ENCODE data around the gene OCEL1. TPM values are rescaled to one million over a fixed set of nuclear protein-coding genes. Genes with fewer than 3 reads are reported as not detected.

OCEL1 gene
- total RNA-seq, 2 experiments from 2014 or later: 10.2 to 29.5 TPM

GRCh38 chr19:17225053-17225452 is 973 bp upstream of the OCEL1 start:
- no peak overlapping the region for H3K4me3 ChIP-seq (ENCODE audit: low read depth, low read length, poor library complexity, severe bottlenecking)
- DNase-seq (ENCODE audit: low spot score): no peak
- peaks cover 4% of the 10 kb centered on the region; the same call in 1 of the 2 replicates for H3K79me2 ChIP-seq (ENCODE audit: insufficient read depth, low read depth, low read length)
- H3K27ac ChIP-seq (ENCODE audit: low read depth, low read length, poor library complexity, severe bottlenecking): no peak overlapping the region
- CTCF ChIA-PET (ENCODE audit: unreplicated experiment): no interaction called here
- peaks cover 15% of the 10 kb centered on the region for H3K36me3 ChIP-seq (ENCODE audit: insufficient read depth, low read length)
- H3K4me2 ChIP-seq (ENCODE audit: low read length): peak overlapping the region; percentile 67; the same call in 1 of the 2 replicates
- H3K4me1 ChIP-seq (ENCODE audit: insufficient read depth, low read length, poor library complexity, severe bottlenecking): peaks cover 25% of the 10 kb centered on the region
- BruUV-seq (replicated peaks): no TSS peak
- intact Hi-C loops (cut with micrococcal nuclease; ENCODE audit: unreplicated experiment): no loop called here
- no peaks in the 10 kb centered on the region for H3K9me3 ChIP-seq (ENCODE audit: low read length)
- H4K20me1 ChIP-seq (ENCODE audit: insufficient read depth, low read length): no peaks in the 10 kb centered on the region
- no peaks in the 10 kb centered on the region for H3K9me2 ChIP-seq (ENCODE audit: insufficient read depth, low read length)
- no peak for TF ChIP-seq CTCF (conservative IDR thresholded peaks at IDR 0.05; ENCODE audit: low read length)
- POLR2A ChIA-PET: no interaction called here
- peak overlapping the region; percentile 87; the same call in 1 of the 2 replicates for H2AFZ ChIP-seq (ENCODE audit: low read length)

GRCh38 chr19:17227798-17228367 is 1.9 kb downstream of the OCEL1 start:
- POLR2A ChIA-PET: interaction anchor here (0.6 to 1.0 kb wide), 3 partner anchors 42 to 102 kb away, joined by 3 read pairs; no protein-coding TSS in a partner anchor
- intact Hi-C loops (cut with micrococcal nuclease; ENCODE audit: unreplicated experiment): no loop called here

More at GRCh38 chr19:17227798-17228367, 1.9 kb downstream of the OCEL1 start:
- Histone ChIP-seq H3K9me2 (ENCODE audit: insufficient read depth, low read length) (no peaks in the 10 kb centered on the region), H3K27ac (ENCODE audit: low read depth, low read length, poor library complexity, severe bottlenecking) (no peak overlapping the region), H3K36me3 (ENCODE audit: insufficient read depth, low read length) (peaks cover 35% of the 10 kb centered on the region; the same call in 1 of the 2 replicates), H4K20me1 (ENCODE audit: insufficient read depth, low read length) (no peaks in the 10 kb centered on the region), H3K9me3 (ENCODE audit: low read length) (no peaks in the 10 kb centered on the region), H3K4me2 (ENCODE audit: low read length) (peak overlapping the region; percentile 23; the same call in 1 of the 2 replicates), H3K4me1 (ENCODE audit: insufficient read depth, low read length, poor library complexity, severe bottlenecking) (peaks cover 25% of the 10 kb centered on the region), H2AFZ (ENCODE audit: low read length) (no peak overlapping the region), H3K4me3 (ENCODE audit: low read depth, low read length, poor library complexity, severe bottlenecking) (no peak overlapping the region), H3K79me2 (ENCODE audit: insufficient read depth, low read depth, low read length) (peaks cover 4% of the 10 kb centered on the region; the same call in 1 of the 2 replicates)
- no TSS peak for BruUV-seq (replicated peaks)
- no peak for TF ChIP-seq EZH2phosphoT487 (IDR thresholded peaks at IDR 0.05; ENCODE audit: borderline replicate concordance, low read depth, low read length)
- TF ChIP-seq CTCF (conservative IDR thresholded peaks at IDR 0.05; ENCODE audit: low read length): no peak
- CTCF ChIA-PET (ENCODE audit: unreplicated experiment): no interaction called here
- DNase-seq (ENCODE audit: low spot score): no peak

Data from OCI-LY7 (cell line).